Esophagus (tissue), 2 donors: ENCODE data around the gene TOR1AIP2. TPM values are rescaled to one million over a fixed set of nuclear protein-coding genes. Genes with fewer than 3 reads are reported as not detected.

Experiments
- H3K27ac ChIP-seq, 2 donors: one replicate each; pipeline ENCODE4 v1.5.1; 2013; ENCODE audit warnings: low read depth in 2 of 2, mild to moderate bottlenecking in 2 of 2, inconsistent platforms in 1 of 2, low read length in 1 of 2, moderate library complexity in 1 of 2
- H3K27me3 ChIP-seq, 2 donors: one replicate each; pipeline ENCODE4 v1.6.1; 2013; ENCODE audit warnings: low read length in 2 of 2, control low read depth in 1 of 2, mild to moderate bottlenecking in 1 of 2; ENCODE audit not compliant: insufficient read depth in 2 of 2, control insufficient read depth in 1 of 2
- H3K36me3 ChIP-seq, 2 donors: one replicate each; pipeline ENCODE4 v1.6.1; 2013; ENCODE audit warnings: low read length in 1 of 2; ENCODE audit not compliant: control insufficient read depth in 2 of 2, insufficient read depth in 2 of 2
- H3K4me1 ChIP-seq, 2 donors: one replicate each; pipeline ENCODE4 v1.6.1; 2013; ENCODE audit warnings: low read length in 1 of 2; ENCODE audit not compliant: control insufficient read depth in 2 of 2, insufficient read depth in 2 of 2
- H3K4me3 ChIP-seq, 2 donors: one replicate each; pipeline ENCODE4 v1.5.1; 2013; ENCODE audit warnings: low read length in 2 of 2, mild to moderate bottlenecking in 2 of 2, low read depth in 1 of 2, moderate library complexity in 1 of 2
- H3K9me3 ChIP-seq, 2 donors: one replicate each; pipeline ENCODE4 v1.6.1; 2013; ENCODE audit warnings: mild to moderate bottlenecking in 2 of 2, low read depth in 1 of 2, low read length in 1 of 2, moderate library complexity in 1 of 2; ENCODE audit not compliant: control insufficient read depth in 2 of 2, insufficient read depth in 1 of 2
- WGBS, 2 donors: extraction: QIAGEN DNeasy Blood & Tissue Kit; methylation state at CpG; one replicate each; pipeline ENCODE4 v1.1.7; 2013; 5-methylcytosine and 5-hydroxymethylcytosine counted together
- polyA plus RNA-seq, 2 donors: library from polyadenylated mRNA; stranded (reverse); fragments of 200-250 nt; gene quantifications; one replicate each; pipeline ENCODE4 v1.2.3, GENCODE V29; 2013
- donor health status: healthy with polysubstance abuse.
- donor health status: Bipolar disorder and iron deficiency.

Gene TOR1AIP2
- polyA plus RNA-seq, 2 donors = 8.1 to 20.6 TPM

GRCh38 chr1:179879797-179880196, 2.2 kb upstream of the TOR1AIP2 start:
- Histone ChIP-seq H3K4me1 (peaks cover 0 to 2% of the 10 kb centered on the region in 2 donors), H3K36me3 (peaks cover 0 to 3% of the 10 kb centered on the region in 2 donors), H3K4me3 (no peak overlapping the region), H3K27ac (no peak overlapping the region), H3K9me3 (no peaks in the 10 kb centered on the region), H3K27me3 (no peaks in the 10 kb centered on the region)
- WGBS, 2 donors = 87 to 90% methylated on average over 2 of the region's 2 CpGs

- peak overlapping the region in 1 of 2 donors; percentile 31 for H3K4me3 ChIP-seq
- peaks cover 0 to 2% of the 10 kb centered on the region in 2 donors for H3K4me1 ChIP-seq
- no peaks in the 10 kb centered on the region for H3K27me3 ChIP-seq
- no peaks in the 10 kb centered on the region for H3K9me3 ChIP-seq
- H3K27ac ChIP-seq = no peak overlapping the region
- 32 to 38% methylated on average over 3 of the region's 3 CpGs for WGBS, 2 donors
- H3K36me3 ChIP-seq = no peaks in the 10 kb centered on the region
These were observed 1.3 kb downstream of the TOR1AIP2 start for GRCh38 chr1:179876300-179876715.

- 90 to 93% methylated on average over 4 of the region's 4 CpGs for WGBS, 2 donors
- Histone ChIP-seq H3K4me1 (peaks cover 0 to 2% of the 10 kb centered on the region in 2 donors), H3K36me3 (no peaks in the 10 kb centered on the region), H3K4me3 (peak overlapping the region in 1 of 2 donors; percentile 42), H3K9me3 (no peaks in the 10 kb centered on the region), H3K27me3 (no peaks in the 10 kb centered on the region), H3K27ac (no peak overlapping the region)
These were observed 1.9 kb downstream of the TOR1AIP2 start for GRCh38 chr1:179875596-179876299.

- H3K4me1 ChIP-seq = peaks cover 0 to 2% of the 10 kb centered on the region in 2 donors
- 76 to 93% methylated on average over 2 of the region's 2 CpGs for WGBS, 2 donors
- no peaks in the 10 kb centered on the region for H3K36me3 ChIP-seq
- no peak overlapping the region for H3K27ac ChIP-seq
- no peaks in the 10 kb centered on the region for H3K9me3 ChIP-seq
- no peak overlapping the region for H3K4me3 ChIP-seq
- no peaks in the 10 kb centered on the region for H3K27me3 ChIP-seq
These were observed 4.2 kb downstream of the TOR1AIP2 start for GRCh38 chr1:179873438-179873851.

GRCh38 chr1:179872558-179872957, 5.0 kb downstream of the TOR1AIP2 start:
- H3K27ac ChIP-seq = no peak overlapping the region
- no peaks in the 10 kb centered on the region for H3K9me3 ChIP-seq
- 88% methylated on average over 5 of the region's 5 CpGs for WGBS, 2 donors
- no peaks in the 10 kb centered on the region for H3K27me3 ChIP-seq
- H3K36me3 ChIP-seq = no peaks in the 10 kb centered on the region
- H3K4me1 ChIP-seq = no peaks in the 10 kb centered on the region
- no peak overlapping the region for H3K4me3 ChIP-seq

- WGBS, 2 donors = 57 to 72% methylated on average over 1 of the region's 1 CpG
- H3K36me3 ChIP-seq = peaks cover under 1 to 3% of the 10 kb centered on the region in 2 donors
- no peaks in the 10 kb centered on the region for H3K9me3 ChIP-seq
- no peaks in the 10 kb centered on the region for H3K27me3 ChIP-seq
- H3K4me1 ChIP-seq = no peaks in the 10 kb centered on the region
- no peak overlapping the region for H3K27ac ChIP-seq
- H3K4me3 ChIP-seq = no peak overlapping the region
These were observed 5.7 kb downstream of the TOR1AIP2 start for GRCh38 chr1:179871940-179872339.

- no peak overlapping the region for H3K27ac ChIP-seq
- H3K4me1 ChIP-seq = no peaks in the 10 kb centered on the region
- H3K4me3 ChIP-seq = no peak overlapping the region
- H3K27me3 ChIP-seq = no peaks in the 10 kb centered on the region
- no peaks in the 10 kb centered on the region for H3K9me3 ChIP-seq
- 90 to 97% methylated on average over 1 of the region's 1 CpG for WGBS, 2 donors
- peaks cover 3 to 6% of the 10 kb centered on the region in 2 donors for H3K36me3 ChIP-seq
These were observed 6.7 kb downstream of the TOR1AIP2 start for GRCh38 chr1:179870870-179871269.

- WGBS, 2 donors = 8 to 9% methylated on average over 1 of the region's 1 CpG
These were observed 9.9 kb downstream of the TOR1AIP2 start for GRCh38 chr1:179867493-179868330.

GRCh38 chr1:179866616-179867015, 11.0 kb downstream of the TOR1AIP2 start:
- Histone ChIP-seq H3K27ac (no peak overlapping the region), H3K4me3 (no peak overlapping the region), H3K9me3 (no peaks in the 10 kb centered on the region), H3K36me3 (peaks cover 16 to 18% of the 10 kb centered on the region in 2 donors), H3K4me1 (no peaks in the 10 kb centered on the region), H3K27me3 (no peaks in the 10 kb centered on the region)
- 90 to 94% methylated on average over 7 of the region's 7 CpGs for WGBS, 2 donors

More at GRCh38 chr1:179867493-179868330, 9.9 kb downstream of the TOR1AIP2 start:
- Histone ChIP-seq H3K27me3 (no peaks in the 10 kb centered on the region), H3K4me1 (no peaks in the 10 kb centered on the region), H3K27ac (no peak overlapping the region), H3K36me3 (peaks cover 16% of the 10 kb centered on the region in 2 donors), H3K9me3 (no peaks in the 10 kb centered on the region), H3K4me3 (no peak overlapping the region)
